Endothelial cell (in vitro differentiated cells): ENCODE data around the gene BCAS1. TPM values are rescaled to one million over a fixed set of nuclear protein-coding genes. Genes with fewer than 3 reads are reported as not detected.
A peak's percentile ranks its signal among the peaks of the same experiment; 100 is the strongest.

Experiments used
- DNase-seq: peaks from one replicate; pipeline ENCODE4 v3.0.0; 2021; ENCODE audit warnings: low spot score
- H3K27ac Mint-ChIP-seq: one replicate; pipeline ENCODE4 v1.8.0; 2021; ENCODE audit warnings: mixed read lengths, inconsistent platforms; ENCODE audit not compliant: unreplicated experiment
- H3K27me3 Mint-ChIP-seq: one replicate; pipeline ENCODE4 v1.8.0; 2021; ENCODE audit warnings: mild to moderate bottlenecking, moderate library complexity, mixed read lengths, inconsistent platforms; ENCODE audit not compliant: unreplicated experiment
- H3K36me3 Mint-ChIP-seq: one replicate; pipeline ENCODE4 v1.8.0; 2021; ENCODE audit warnings: mild to moderate bottlenecking, low read depth, mixed read lengths, inconsistent platforms; ENCODE audit not compliant: unreplicated experiment
- H3K4me1 Mint-ChIP-seq: one replicate; pipeline ENCODE4 v1.8.0; 2021; ENCODE audit warnings: mild to moderate bottlenecking, mixed read lengths, inconsistent platforms; ENCODE audit not compliant: unreplicated experiment
- H3K4me3 Mint-ChIP-seq: one replicate; pipeline ENCODE4 v1.8.0; 2021; ENCODE audit warnings: mild to moderate bottlenecking, mixed read lengths, inconsistent platforms; ENCODE audit not compliant: unreplicated experiment
- H3K9me3 Mint-ChIP-seq: one replicate; pipeline ENCODE4 v1.8.0; 2021; ENCODE audit warnings: mixed read lengths, inconsistent platforms; ENCODE audit not compliant: unreplicated experiment
- CTCF ChIP-seq: fragments of 200-600 bp; sonication (generic); IDR thresholded peaks from one replicate; pipeline ENCODE4 v1.5.0; 2021; ENCODE audit warnings: antibody characterized with exemption; ENCODE audit not compliant: unreplicated experiment
- total RNA-seq: library from RNA; stranded (reverse); fragmentation: NEBNext Ultra II Directional; extraction: Animal tissue kit (Norgen Biotek cat#: 25700); gene quantifications from one replicate; pipeline ENCODE4 v1.2.1, GENCODE V29; 2021; ENCODE audit not compliant: unreplicated experiment

BCAS1 gene
- total RNA-seq, 1 donor from 2014 or later, result 0.05 TPM

- H3K9me3 Mint-ChIP-seq, result no peaks in the 10 kb centered on the region
- no peaks in the 10 kb centered on the region for H3K36me3 Mint-ChIP-seq
- peak; percentile 55 for TF ChIP-seq CTCF
- peaks cover 63% of the 10 kb centered on the region for H3K4me1 Mint-ChIP-seq
- peak overlapping the region; percentile 96 for H3K27ac Mint-ChIP-seq
- peaks cover 1% of the 10 kb centered on the region for H3K27me3 Mint-ChIP-seq
- DNase-seq, result peak; percentile 92
- H3K4me3 Mint-ChIP-seq, result peak overlapping the region; percentile 69
Measured at GRCh38 chr20:53939572-53940359, 130.6 kb downstream of the BCAS1 start.

- DNase-seq, result no peak
- H3K27ac Mint-ChIP-seq, result peak overlapping the region; percentile 96
- peaks cover 1% of the 10 kb centered on the region for H3K27me3 Mint-ChIP-seq
- H3K36me3 Mint-ChIP-seq, result no peaks in the 10 kb centered on the region
- H3K9me3 Mint-ChIP-seq, result no peaks in the 10 kb centered on the region
- H3K4me1 Mint-ChIP-seq, result peaks cover 69% of the 10 kb centered on the region
- TF ChIP-seq CTCF, result no peak
- H3K4me3 Mint-ChIP-seq, result no peak overlapping the region
Measured at GRCh38 chr20:53939190-53939571, 131.2 kb downstream of the BCAS1 start.

- Mint-ChIP-seq H3K9me3 (no peaks in the 10 kb centered on the region), H3K4me3 (no peak overlapping the region), H3K36me3 (no peaks in the 10 kb centered on the region), H3K4me1 (peaks cover 73% of the 10 kb centered on the region), H3K27ac (no peak overlapping the region), H3K27me3 (peaks cover 1% of the 10 kb centered on the region)
- no peak for DNase-seq
- no peak for TF ChIP-seq CTCF
Measured at GRCh38 chr20:53938739-53939138, 131.7 kb downstream of the BCAS1 start.

- Mint-ChIP-seq H3K27ac (peak overlapping the region; percentile 8), H3K4me1 (peaks cover 79% of the 10 kb centered on the region), H3K36me3 (no peaks in the 10 kb centered on the region), H3K27me3 (peaks cover 1% of the 10 kb centered on the region), H3K4me3 (no peak overlapping the region), H3K9me3 (no peaks in the 10 kb centered on the region)
- no peak for TF ChIP-seq CTCF
- DNase-seq, result no peak
Measured at GRCh38 chr20:53937929-53938367, 132.4 kb downstream of the BCAS1 start.

GRCh38 chr20:53937339-53937741 lies 133.1 kb downstream of the BCAS1 start:
- Mint-ChIP-seq H3K4me1 (peaks cover 76% of the 10 kb centered on the region), H3K36me3 (no peaks in the 10 kb centered on the region), H3K4me3 (no peak overlapping the region), H3K27ac (no peak overlapping the region), H3K9me3 (no peaks in the 10 kb centered on the region), H3K27me3 (peaks cover 1% of the 10 kb centered on the region)
- no peak for DNase-seq
- no peak for TF ChIP-seq CTCF
